ENCODE results near the gene COL4A2.

GRCh38 chr13:110319774-110320509 lies 12.9 kb downstream of the COL4A2 start:
- TF ChIP-seq SP1 (IDR thresholded peaks at IDR 0.05) (no peak), ZNF384 (IDR thresholded peaks at IDR 0.05) (no peak), FOXA1 (IDR thresholded peaks at IDR 0.05) (no peak), BHLHE40 (IDR thresholded peaks at IDR 0.05; ENCODE audit: borderline replicate concordance) (no peak), SUZ12 (IDR thresholded peaks at IDR 0.05) (no peak), TARDBP (IDR thresholded peaks at IDR 0.05) (no peak), HDGF (IDR thresholded peaks at IDR 0.05; ENCODE audit: borderline replicate concordance) (no peak), ELF4 (IDR thresholded peaks at IDR 0.05) (no peak), FOXM1 (IDR thresholded peaks at IDR 0.05; ENCODE audit: borderline replicate concordance) (no peak)
